Activated T-helper 9 cell treated with anti-CD3 and anti-CD28 coated beads, Interleukin-2, amount 50 U/mL, for 16 hours (primary cell): ENCODE data around the gene ARVCF.

Experiments
- DNase-seq: peaks from one replicate; pipeline ENCODE4 v3.0.0-alpha.2; 2020; ENCODE audit warnings: low read depth

Gene ARVCF

DNA sequence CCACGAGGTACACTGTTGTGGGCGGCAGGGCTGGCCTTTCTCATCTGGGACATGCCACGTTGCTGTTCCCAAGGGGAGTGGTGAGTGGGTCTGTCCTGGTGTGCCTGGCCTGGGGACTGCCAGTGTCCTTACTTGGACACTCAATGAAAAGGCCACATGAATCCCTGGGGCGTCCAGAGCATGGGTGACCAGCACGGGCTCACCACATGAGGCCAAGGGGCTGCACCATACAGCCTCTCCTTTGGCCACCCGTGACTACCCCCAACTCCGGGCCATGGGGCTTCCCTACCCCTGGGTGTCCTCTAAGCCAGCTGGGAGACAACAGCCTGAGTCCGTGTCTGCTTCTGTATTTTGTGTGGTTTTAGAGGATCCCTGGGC lies 54.8 kb downstream of the ARVCF start:
- no peak for DNase-seq

DNA sequence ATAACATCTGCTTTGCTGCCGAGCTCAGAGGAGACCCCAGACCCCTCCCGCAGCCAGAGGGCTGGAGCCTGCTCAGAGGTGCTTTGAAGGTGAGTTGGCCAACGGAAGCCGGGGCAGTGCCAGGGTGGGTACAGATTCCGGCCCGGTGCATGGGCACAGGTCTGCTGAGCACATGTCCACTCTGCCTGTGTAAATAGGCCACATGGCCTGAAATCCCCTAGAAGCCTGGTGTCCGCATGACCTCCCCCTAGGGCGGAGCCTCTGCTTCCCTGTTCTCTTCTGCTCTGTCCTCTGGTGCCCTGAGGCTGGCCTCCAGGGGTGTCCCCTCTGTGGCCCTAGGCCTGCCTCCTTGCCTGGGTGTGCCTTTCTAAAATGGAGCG lies 55.4 kb downstream of the ARVCF start:
- no peak for DNase-seq

DNA sequence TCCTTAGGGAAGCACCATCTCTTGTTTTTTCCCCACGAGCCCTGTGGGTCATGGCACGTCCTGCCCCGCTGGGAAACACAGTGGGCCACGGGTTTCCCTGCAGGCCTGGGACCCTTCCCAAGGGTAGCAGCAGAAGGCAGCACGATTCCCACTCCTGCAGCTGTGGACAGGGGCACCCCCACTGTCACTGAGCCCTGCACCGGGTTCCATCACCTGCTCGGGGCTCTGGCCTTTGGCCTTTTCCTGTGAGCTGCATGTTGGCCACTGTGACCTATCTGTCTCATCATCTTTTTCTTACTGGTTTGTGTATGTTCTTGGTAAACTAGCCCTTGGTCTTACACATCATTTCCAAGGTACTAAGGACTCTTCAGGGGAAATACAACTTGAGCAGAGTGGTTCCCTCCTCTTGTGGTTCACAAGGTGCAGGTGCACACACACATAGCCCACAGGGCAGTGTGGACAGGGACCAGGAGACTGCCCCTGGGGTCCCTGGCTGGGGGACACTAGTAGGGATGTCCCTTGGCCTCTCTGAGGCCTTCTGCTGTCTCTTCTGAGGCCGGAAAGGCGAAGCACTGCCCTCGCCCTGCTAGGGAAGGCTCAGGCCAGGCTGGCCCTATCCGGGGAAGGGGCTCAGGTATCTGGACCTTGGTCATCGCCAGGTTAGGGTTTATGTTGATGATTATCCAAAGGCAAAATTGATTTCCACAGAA lies 56.0 kb downstream of the ARVCF start:
- DNase-seq, result no peak

DNA sequence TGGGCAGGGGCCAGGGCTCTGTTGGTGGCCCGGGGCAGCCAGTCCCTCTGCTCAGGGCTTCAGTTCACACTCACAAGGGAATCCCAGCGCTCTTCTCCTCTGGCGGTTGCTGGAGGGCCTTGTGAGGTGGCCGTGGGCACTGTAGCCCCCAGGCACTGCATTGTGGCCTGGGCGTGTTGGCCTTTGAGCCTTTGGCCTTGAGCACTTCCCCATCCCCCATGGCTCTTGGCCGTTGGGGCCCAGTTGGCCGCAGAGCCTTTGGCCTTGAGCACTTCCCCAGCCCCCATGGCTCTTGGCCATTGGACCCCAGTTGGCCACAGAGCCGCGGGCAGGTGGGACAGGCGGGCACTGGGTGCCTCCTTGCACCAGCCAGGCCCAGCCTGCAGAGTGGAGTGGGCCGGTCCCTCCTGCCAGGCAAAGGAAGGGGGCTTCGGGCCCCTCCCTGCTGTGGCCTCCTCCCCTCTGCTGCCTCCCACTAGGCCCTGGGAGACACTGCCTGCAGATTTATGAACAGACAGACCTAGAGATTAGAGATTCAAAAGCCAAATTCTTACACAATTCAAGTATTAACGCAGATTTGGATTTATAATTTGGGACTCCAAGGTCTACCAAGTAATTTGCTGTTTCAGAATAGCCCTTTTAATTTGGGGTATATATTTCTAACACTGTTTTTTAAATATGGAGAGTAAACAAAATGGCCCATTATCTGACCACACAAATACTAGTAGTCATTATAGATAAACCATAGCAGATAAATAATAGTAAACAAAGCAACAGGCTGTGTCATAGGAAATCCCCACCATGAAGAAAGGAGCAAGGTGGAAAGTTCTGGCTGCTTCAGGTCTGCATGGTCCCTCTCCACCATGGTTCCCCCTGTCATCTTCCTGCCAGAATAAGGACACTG lies 56.8 kb downstream of the ARVCF start:
- no peak for DNase-seq

DNA sequence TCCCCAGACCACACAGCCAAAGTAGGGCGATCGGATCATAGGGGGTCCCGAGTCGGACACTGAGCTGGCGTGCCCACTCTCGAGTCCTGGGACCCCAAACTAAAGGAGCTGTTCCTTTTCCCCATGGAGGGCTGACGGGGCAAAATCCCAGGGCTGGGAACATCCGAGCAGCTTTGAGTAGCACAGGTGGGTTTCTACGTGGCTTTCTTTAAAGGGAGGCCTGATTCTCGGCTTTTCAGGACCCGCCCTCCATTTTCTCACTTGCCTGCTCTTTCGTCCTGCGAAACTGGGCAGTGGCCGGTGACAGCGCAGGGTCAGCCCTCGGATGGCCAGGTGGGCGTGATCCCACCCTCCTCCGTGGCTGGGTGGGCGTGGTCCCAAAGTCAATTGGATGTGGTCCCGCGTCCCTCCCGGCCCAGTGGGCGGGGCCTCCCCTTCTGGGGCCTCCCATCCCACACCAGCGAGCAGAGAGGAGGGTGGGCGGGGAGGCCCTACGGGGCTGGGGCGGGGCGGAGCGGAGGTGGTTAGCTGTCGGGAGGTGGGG lies 57.5 kb downstream of the ARVCF start:
- no peak for DNase-seq

DNA sequence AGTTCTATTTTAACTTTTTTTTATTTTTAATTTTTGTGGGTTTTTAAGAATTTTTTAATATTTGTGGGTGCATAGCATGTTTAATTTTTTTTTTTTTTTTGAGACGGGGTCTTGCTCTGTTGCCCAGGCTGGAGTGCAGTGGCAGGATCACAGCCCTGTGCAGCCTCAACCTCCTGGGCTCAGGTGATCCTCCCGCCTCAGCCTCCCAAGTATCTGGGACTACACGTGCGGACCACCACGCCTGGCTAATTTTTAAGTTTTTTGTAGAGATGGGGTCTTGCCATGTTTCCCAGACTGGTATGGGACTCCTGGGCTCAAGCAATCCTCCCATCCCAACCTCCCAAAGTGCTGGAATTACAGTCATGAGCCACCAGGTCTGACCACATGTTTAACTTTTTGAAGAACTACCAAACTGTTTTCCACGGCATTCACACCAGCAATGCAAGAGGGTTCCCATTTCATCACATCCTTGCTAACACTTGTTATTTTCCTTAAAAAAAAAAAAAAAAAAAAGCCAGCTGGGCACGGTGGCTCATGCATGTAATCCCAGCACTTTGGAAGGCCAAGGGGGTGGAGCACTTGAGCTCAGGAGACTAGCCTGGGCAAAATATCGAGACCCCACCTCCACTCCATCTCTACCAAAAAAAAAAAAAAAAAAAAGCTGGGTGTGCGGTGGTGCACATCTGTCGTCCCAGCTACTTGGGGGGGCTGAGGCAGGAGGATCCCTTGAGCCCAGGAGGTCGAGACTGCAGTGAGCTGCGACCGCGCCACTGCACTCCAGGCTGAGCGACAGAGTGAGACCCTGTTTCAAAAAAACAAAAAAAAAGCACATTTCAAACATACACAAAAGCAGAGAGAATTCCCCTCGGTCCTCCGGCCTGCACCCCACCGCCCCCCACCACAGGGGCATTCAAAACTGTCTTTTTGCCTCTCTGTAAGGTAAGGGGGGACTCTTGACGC lies 58.3 kb downstream of the ARVCF start:
- no peak for DNase-seq

DNA sequence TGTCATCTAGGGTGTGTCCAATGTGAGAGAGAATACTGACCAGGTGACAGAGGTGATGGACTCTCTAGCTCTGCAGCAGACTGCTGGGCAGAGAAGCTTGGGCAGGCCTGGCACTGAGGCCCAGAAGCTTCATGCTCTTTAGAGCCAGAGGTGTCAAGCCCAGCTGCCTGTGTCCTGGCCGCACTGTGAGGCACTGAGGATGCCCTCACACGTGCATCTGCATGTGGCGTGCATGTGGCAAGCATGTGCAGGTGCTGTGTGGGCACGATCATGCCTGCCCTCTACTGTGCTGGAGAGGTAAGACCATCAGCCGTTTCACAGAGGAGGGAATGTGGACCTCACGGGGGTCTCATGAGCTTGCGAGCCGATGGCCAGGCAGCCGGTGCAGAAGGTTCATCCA lies 59.2 kb downstream of the ARVCF start:
- DNase-seq, result no peak

DNA sequence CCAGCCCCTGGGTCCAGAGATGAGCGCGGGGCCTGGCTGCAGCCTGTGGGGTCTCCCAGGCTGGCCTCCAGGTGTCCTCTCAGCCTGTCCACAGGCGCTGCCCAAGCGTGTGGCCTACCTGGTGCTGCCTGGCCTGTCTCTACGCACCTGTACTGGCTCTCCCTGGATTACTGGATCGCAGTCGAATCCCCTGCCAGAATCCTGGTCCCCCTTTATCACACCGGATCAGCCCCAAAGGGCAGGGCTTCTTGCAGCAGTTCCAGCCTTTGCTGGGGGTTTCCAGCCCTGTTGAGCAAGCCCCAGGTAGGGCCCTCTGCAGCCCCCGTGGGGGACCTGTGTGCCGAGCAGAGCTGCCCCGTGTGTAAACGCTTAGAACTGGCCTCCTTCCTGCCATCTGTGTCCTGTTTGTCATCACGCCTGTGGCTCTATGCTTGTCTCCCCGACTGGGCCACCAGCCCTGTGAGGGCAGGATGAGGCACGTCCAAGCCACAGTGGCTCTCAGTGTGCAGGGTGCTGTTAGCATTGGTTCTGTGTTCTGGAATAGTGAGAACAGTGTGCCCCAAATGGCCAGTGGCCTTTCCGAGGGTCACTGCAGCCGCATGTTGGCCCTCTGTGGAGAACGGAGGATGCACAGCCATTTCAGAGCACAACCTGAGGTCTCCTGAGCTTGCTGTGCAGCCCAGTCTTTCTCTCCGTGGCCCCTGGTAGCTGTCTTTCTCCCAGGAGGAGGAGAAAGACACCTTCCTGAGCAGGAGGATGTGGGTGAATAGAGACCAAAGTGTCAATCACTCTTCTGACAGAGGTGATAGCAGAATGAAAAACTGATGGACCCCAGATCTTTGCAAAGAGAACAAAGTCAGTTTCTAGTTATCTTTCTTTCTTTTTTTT lies 61.1 kb downstream of the ARVCF start:
- DNase-seq, result no peak

DNA sequence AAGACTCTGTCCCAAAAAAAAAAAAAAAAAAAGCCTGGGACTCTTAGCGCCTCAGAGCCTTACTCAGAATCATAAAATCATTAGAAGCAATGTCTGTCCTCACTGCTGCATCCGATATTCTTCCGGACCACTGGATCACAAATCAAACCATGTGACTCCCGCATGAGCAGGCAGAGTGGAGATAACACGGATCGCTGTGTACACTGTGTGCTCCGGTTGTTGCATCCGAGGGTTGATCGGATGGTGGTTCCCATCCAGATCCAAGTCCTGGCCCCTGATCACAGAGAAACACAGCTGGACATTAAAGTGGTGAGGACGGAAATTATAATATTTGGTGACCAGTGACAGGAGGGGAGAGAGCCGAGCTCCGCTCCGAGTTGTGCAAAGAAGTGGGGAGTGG lies 65.3 kb downstream of the ARVCF start:
- DNase-seq, result no peak

DNA sequence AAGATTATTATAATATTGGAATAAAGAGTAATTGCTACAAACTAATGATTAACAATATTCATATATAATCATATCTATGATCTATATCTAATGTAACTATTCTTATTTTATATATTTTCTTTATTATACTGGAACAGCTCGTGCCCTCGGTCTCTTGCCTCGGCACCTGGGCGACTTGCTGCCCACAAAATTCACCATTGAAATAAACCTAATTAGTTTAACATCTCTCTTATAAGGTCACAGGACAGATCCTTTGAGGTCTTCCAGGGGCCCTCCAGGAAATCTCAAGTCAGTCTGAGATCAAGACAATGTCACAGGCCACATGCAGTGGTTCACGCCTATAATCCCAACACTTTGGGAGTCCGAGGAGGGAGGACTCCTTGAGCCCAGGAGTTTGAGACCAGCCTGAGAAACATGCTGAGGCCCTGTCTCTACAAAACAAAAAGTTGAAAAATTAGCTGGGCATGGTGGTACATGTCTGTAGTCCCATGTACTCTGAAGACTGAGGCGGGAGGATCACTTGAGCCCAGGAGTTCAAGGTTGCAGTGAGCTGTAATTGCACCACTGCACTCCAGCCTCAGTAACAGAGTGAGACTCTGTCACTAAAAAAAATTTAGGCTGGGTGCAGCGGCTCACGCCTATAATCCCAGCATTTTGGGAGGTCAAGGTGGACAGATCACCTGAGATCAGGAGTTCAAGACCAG lies 68.4 kb downstream of the ARVCF start:
- DNase-seq, result no peak

DNA sequence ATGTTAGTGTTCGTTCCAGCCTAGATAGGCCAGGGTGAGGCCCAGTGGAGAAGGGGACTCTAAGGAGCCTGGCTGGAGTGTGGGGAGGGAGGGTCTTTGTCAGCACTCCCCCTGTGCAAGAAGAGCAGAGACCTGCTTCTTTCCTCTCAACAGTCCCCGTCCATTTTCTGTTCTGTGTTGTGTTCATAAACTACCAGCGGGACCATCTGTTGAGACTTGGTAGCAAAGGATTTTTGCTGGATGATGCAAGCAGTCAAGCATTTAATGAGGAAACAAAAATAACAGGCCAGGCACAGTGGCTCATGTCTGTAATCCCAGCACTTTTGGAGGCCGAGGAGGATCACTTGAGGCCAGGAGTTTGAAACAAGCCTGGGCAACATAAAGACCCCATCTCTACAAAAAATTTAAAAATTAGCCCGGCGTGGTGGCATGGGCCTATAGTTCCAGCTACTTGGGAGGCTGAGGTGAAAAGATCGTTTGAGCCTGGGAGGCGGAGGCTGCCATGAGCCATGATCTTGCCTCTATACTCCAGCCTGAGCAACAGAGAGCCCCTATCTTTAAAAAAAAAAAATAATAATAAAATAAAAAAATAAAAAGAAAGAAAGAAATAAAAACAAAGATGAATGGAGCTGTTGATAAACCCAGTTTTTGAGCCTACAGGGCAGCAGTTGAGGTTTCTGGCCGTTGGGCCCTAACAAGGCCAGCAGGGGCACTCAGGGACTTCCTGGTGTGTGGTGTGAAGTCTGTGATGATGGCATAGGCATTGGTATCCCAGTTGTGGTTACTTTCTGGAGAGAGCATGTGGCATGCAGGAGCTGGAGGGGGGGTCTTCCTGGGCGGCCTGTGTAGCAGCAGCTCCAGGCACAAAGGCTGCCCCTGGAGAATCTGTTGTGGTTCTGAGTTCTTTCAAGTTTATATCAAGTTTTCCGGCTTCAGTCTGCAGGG lies 73.3 kb downstream of the ARVCF start:
- no peak for DNase-seq

DNA sequence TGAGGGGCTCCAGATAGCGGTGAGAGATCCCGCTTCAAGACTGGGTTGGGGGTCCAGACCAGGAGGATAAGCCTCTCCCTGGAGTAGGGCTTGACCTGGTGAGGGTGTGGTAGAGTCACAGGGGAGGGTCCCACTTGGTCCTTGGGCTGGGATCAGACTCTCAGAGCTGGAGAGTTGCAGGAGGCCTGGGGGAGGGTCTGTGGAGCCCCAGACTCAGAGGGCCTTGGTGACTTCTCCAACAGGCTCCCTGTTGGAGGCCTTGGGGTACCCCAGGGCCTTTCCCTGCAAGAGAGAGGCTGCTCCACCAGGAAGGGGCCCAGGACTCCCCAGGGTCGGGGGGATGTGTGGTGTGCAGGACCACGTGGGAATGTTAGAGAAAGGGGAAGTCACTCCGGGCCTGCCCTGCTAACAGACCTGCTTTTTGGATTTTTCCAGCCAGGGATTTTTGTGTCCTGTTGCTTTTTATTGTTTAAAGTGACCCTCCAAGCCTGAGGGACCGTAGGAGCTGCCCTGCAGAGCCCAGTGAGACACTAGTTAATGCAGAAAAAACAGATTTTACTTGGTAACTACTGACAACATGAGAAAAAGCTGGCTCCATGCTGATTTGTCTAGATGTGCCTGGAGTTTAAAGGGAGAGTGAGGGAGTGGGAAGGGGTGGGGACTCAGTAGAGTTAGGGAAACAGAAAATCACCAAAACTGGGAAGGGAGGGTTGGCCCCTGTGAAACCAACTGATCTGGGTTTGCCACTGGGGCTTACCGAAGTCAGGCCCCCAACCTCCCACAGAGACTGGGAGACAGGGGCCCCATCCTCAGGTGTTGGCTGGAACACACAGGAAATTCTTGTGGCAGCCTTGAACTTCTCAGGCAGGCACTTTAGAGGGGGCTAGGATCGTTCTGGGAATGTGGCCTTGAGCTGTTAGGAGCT lies 74.2 kb downstream of the ARVCF start:
- no peak for DNase-seq

DNA sequence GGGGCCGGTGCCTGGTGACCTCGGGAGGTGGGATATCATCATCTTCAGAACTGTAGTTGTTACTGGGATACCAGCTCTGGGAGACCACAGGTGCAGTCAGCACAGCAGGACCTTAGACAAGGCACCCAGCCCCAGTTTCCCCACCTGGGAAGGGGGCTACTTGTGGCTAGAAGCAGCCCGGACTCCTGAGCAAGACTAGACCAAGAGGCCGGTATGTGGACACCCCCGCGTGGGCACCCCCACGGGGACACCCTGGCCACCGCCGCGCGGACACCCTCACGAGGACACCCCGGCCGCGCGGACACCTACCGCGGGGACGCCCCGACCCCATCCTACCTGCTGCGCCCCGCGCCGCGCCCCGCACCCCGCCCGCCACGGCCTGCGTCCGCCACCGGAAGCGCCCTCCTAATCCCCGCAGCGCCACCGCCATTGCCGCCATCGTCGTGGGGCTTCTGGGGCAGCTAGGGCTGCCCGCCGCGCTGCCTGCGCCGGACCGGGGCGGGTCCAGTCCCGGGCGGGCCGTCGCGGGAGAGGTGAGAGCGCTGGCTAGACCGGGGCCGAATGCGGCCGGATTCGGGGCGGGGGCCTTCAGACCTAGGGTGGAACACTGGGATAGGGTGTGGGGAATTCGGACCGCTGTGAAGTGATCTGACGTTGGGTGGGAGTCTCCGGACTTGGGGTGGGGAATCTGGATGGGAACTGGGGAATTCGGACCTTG lies 75.1 kb downstream of the ARVCF start, which contains the start of the genes COMT and TXNRD2:
TSS of gene COMT (plus strand) at position 408 of the 718 bp plus-strand sequence. CDS start 20,755 bp downstream, outside the sequence.
TSS of gene TXNRD2 (minus strand) at position 454 of the 718 bp plus-strand sequence. CDS start at position 439, 15 bp downstream.
- DNase-seq, result peak; percentile 56

DNA sequence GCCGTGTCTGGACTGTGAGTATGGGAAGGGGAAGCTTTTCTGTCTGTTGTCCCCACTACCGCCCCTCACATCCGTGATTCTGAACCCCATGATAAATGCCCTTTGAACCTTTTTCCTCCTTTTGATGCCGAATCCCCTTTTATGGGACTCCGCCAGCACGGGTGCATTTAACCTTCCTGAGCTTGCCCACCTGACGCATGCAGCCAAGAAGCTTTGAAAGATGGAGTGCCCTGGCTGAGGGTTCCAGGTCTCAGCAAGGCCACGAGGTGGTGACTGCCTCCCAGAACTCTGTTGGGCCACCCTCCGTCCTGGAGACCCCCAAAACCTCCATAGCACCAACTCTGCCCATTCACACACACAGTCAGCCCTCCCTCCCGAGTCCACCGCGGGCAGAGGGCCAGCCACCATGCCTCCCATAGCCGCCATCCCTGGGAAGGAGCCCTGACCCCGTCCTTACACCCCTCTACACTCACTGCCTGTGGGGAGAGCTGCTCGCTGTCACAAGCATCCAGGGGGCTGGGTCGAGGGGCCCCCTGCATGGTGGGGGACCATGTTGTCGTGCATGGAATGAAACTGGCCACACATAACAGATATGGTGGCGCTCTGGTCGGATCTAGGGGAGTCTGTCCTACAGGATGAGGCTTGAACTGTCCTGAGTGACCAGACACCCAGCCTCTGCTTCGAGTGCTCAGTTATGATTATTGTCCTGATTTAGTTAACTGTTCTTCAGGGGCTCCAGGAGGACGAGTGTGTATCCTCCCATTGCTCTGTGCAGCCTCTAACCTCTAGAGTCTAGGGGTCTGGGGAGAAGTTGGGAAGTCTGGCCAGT lies 75.9 kb downstream of the ARVCF start:
- no peak for DNase-seq

DNA sequence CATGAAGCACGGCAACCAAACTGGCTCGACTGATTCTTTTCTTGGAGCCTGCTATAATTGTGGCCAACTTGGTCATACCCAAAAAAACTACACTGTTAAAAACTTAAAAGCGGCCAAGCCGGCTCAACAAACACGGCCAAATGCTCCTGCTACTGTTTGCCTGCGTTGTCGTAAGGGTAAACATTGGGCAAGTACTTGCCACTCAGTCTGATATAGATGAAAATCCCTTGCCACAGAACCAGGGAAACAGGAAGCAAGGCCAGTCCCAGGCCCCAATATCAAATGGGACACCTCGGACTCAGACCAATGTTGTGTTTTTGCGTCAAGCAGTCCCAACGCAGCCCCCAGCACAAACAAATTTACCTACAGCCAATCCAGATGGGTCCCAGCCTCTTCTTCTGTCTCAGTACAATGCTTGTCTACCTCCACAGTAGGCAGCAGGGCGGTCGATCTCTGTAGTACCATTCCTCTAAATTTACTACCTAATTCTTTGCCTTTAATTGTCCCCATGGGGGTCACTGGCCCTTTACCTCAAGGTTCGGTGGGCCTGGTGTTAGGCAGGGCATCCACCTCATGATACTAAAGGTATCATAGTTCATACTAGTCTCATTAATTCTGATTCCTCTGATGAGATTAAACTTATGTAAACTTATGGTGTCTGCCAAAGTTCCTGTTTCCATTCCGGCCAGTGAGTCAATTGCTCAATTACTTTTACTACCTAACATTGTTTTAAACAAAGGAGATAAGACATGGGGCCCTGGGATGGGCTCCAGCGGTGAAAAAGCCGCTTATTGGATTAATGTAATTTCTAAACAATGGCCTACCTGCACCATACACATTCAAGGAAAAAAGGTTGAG lies 78.8 kb downstream of the ARVCF start:
- no peak for DNase-seq
